ENCODE measurements around the gene RAB9A. TPM values are rescaled to one million over a fixed set of nuclear protein-coding genes. Genes with fewer than 3 reads are reported as not detected.
A peak's percentile ranks its signal among the peaks of the same experiment; 100 is the strongest.

Gene RAB9A
- total RNA-seq, 1 donor from 2014 or later: 31.7 TPM

GRCh38 chrX:13747836-13748235, 58.9 kb downstream of the RAB9A start:
- Histone ChIP-seq H3K27ac (no peak overlapping the region), H3K4me1 (no peaks in the 10 kb centered on the region)
- intact Hi-C loops (cut with DNase I): no loop called here

GRCh38 chrX:13748486-13748885, 59.6 kb downstream of the RAB9A start:
- intact Hi-C loops (cut with DNase I): no loop called here
- DNase-seq (no peak), ATAC-seq (no peak)
- no peak overlapping the region for H3K4me3 ChIP-seq
- peaks cover 14% of the 10 kb centered on the region for H3K36me3 ChIP-seq
- H3K9me3 ChIP-seq: no peaks in the 10 kb centered on the region
- no peaks in the 10 kb centered on the region for H3K4me1 ChIP-seq
- H3K27ac ChIP-seq: no peak overlapping the region
- TF ChIP-seq CTCF (IDR thresholded peaks at IDR 0.05): no peak
- H3K27me3 ChIP-seq: no peaks in the 10 kb centered on the region

More at GRCh38 chrX:13747836-13748235, 58.9 kb downstream of the RAB9A start:
- DNase-seq (no peak), ATAC-seq (peak; percentile 64)
- Histone ChIP-seq H3K36me3 (peaks cover 14% of the 10 kb centered on the region), H3K9me3 (no peaks in the 10 kb centered on the region), H3K27me3 (no peaks in the 10 kb centered on the region), H3K4me3 (no peak overlapping the region)
- peak; percentile 47 for TF ChIP-seq CTCF (IDR thresholded peaks at IDR 0.05)

GRCh38 chrX:13750204-13750603, 61.3 kb downstream of the RAB9A start:
- H3K9me3 ChIP-seq: no peaks in the 10 kb centered on the region
- no peaks in the 10 kb centered on the region for H3K4me1 ChIP-seq
- intact Hi-C loops (cut with DNase I): no loop called here
- TF ChIP-seq CTCF (IDR thresholded peaks at IDR 0.05): peak; percentile 48
- H3K27me3 ChIP-seq: no peaks in the 10 kb centered on the region
- H3K4me3 ChIP-seq: no peak overlapping the region
- ATAC-seq (peak; percentile 73), DNase-seq (no peak)
- peaks cover 9% of the 10 kb centered on the region for H3K36me3 ChIP-seq
- no peak overlapping the region for H3K27ac ChIP-seq

- no peaks in the 10 kb centered on the region for H3K9me3 ChIP-seq
- intact Hi-C loops (cut with DNase I): no loop called here
- no peak overlapping the region for H3K4me3 ChIP-seq
- ATAC-seq: no peak
- no peak for DNase-seq
- peaks cover 9% of the 10 kb centered on the region for H3K36me3 ChIP-seq
- no peak overlapping the region for H3K27ac ChIP-seq
- no peak for TF ChIP-seq CTCF (IDR thresholded peaks at IDR 0.05)
- no peaks in the 10 kb centered on the region for H3K4me1 ChIP-seq
- H3K27me3 ChIP-seq: no peaks in the 10 kb centered on the region
These were observed 61.9 kb downstream of the RAB9A start for GRCh38 chrX:13750812-13751211.

- no peak for ATAC-seq
- TF ChIP-seq CTCF (IDR thresholded peaks at IDR 0.05): no peak
- intact Hi-C loops (cut with DNase I): no loop called here
- no peak overlapping the region for H3K27ac ChIP-seq
- H3K27me3 ChIP-seq: no peaks in the 10 kb centered on the region
- H3K4me1 ChIP-seq: no peaks in the 10 kb centered on the region
- no peak for DNase-seq
- H3K36me3 ChIP-seq: no peaks in the 10 kb centered on the region
- H3K4me3 ChIP-seq: no peak overlapping the region
- no peaks in the 10 kb centered on the region for H3K9me3 ChIP-seq
These were observed 63.2 kb downstream of the RAB9A start for GRCh38 chrX:13752141-13752540.

- Histone ChIP-seq H3K4me1 (no peaks in the 10 kb centered on the region), H3K9me3 (no peaks in the 10 kb centered on the region), H3K4me3 (no peak overlapping the region), H3K27me3 (no peaks in the 10 kb centered on the region), H3K36me3 (peaks cover 2% of the 10 kb centered on the region), H3K27ac (no peak overlapping the region)
- DNase-seq (no peak), ATAC-seq (no peak)
- intact Hi-C loops (cut with DNase I): no loop called here
- no peak for TF ChIP-seq CTCF (IDR thresholded peaks at IDR 0.05)
These were observed 63.7 kb downstream of the RAB9A start for GRCh38 chrX:13752646-13753045.
